ENCODE measurements around the gene CFAP73. TPM values are rescaled to one million over a fixed set of nuclear protein-coding genes. Genes with fewer than 3 reads are reported as not detected.

Gene CFAP73
- total and polyA plus RNA-seq, 8 donors, result 0.44 to 5.7 (median 1.6) TPM; not detected in 4

DNA sequence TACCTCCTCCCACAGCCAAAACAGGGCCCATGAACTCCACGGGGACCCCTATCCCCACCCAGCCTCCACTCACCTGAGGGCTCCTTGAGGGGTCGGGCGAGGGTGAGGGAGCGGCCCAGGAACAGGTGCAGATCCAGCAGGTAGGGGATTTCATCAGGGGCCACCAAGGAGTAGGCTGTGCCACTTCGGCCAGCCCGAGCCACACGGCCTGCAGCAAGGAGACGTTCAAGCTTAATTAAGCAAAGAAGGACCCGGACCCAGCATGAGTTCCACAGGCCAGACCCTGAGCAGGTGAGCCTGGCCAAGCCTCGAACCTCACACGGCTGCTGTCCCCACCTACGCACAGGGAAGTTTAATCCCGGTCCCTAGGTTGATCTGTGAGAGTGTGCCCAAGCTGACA lies 20.2 kb downstream of the CFAP73 start:
- Histone ChIP-seq H3K4me3 (no peak overlapping the region), H3K36me3 (peaks cover 95 to 100% (median 100%) of the 10 kb centered on the region in 4 donors), H3K9me3 (no peaks in the 10 kb centered on the region), H3K27me3 (no peaks in the 10 kb centered on the region), H3K4me1 (peaks cover 0 to 3% (median 0%) of the 10 kb centered on the region in 4 donors), H3K27ac (no peak overlapping the region)
- intact Hi-C loops (cut with DNase I; ENCODE audit: low total_unique reads), result loop anchor here (5.0 kb wide), 1 partner anchor 122 kb away; no protein-coding TSS in a partner anchor
- TF ChIP-seq POLR2A (IDR thresholded peaks at IDR 0.05), result no peak
- 93 to 96% (median 95%) methylated on average over 7 to 13 of the region's 13 CpGs for WGBS, 5 donors
- DNase-seq, result no peak

DNA sequence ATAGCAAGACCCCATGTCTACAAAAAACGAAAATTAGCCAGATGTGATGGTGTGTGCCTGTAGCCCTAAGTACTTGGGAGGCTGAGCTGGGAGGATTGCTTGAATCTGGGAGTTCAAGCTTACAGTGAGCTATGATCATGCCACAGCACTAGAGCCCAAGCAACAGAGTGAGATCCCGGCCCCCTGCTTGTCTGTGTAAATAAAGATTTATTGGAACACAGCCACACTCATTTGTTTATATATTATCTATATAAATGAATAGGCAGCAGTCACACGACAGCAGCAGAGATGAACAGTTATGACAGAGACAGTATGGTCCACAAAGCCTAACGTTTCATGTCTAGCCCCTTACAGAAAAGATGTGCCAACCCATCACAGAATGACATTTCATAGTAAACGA lies 20.9 kb downstream of the CFAP73 start:
- no peaks in the 10 kb centered on the region for H3K9me3 ChIP-seq
- TF ChIP-seq POLR2AphosphoS5 (IDR thresholded peaks at IDR 0.05), result no peak
- TF ChIP-seq EP300 (IDR thresholded peaks at IDR 0.05), result no peak
- TF ChIP-seq, protein P1, sequence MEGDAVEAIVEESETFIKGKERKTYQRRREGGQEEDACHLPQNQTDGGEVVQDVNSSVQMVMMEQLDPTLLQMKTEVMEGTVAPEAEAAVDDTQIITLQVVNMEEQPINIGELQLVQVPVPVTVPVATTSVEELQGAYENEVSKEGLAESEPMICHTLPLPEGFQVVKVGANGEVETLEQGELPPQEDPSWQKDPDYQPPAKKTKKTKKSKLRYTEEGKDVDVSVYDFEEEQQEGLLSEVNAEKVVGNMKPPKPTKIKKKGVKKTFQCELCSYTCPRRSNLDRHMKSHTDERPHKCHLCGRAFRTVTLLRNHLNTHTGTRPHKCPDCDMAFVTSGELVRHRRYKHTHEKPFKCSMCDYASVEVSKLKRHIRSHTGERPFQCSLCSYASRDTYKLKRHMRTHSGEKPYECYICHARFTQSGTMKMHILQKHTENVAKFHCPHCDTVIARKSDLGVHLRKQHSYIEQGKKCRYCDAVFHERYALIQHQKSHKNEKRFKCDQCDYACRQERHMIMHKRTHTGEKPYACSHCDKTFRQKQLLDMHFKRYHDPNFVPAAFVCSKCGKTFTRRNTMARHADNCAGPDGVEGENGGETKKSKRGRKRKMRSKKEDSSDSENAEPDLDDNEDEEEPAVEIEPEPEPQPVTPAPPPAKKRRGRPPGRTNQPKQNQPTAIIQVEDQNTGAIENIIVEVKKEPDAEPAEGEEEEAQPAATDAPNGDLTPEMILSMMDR (IDR thresholded peaks at IDR 0.05), result no peak
- no peak for TF ChIP-seq POLR2A (IDR thresholded peaks at IDR 0.05)
- intact Hi-C loops (cut with DNase I; ENCODE audit: low total_unique reads), result loop anchor here (5.0 kb wide), 1 partner anchor 123 kb away; no protein-coding TSS in a partner anchor
- no peak for DNase-seq
- WGBS, 5 donors, result 85 to 90% (median 89%) methylated on average over 5 of the region's 5 CpGs
- peaks cover 91 to 100% (median 100%) of the 10 kb centered on the region in 4 donors for H3K36me3 ChIP-seq
- H3K27me3 ChIP-seq, result no peaks in the 10 kb centered on the region
- H3K4me1 ChIP-seq, result peaks cover 0 to 3% (median 0%) of the 10 kb centered on the region in 4 donors
- H3K4me3 ChIP-seq, result no peak overlapping the region
- no peak overlapping the region for H3K27ac ChIP-seq

DNA sequence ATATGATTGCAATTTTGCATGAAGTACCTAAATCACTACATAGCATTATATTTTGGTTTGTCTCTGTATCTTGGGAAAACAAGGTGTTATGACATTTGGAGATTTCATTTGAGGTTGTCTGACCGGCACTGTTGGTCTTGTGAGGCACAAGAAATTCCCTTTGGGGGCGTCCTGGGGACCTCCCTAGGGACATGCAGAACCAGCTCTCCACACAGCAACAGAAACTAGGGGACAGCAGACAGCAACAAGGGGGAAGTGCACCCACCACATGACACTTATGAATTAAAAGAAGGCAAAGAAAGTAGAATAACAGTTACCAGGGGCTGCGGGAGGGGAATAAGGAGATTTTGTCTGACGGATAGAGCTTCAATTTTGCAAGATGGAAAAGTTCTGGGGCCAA lies 21.4 kb downstream of the CFAP73 start:
- Histone ChIP-seq H3K9me3 (no peaks in the 10 kb centered on the region), H3K27me3 (no peaks in the 10 kb centered on the region), H3K27ac (no peak overlapping the region), H3K36me3 (peaks cover 90 to 100% (median 100%) of the 10 kb centered on the region in 4 donors), H3K4me1 (peaks cover 0 to 3% (median 0%) of the 10 kb centered on the region in 4 donors), H3K4me3 (no peak overlapping the region)
- DNase-seq, result no peak
- intact Hi-C loops (cut with DNase I; ENCODE audit: low total_unique reads), result loop anchor here (5.0 kb wide), 1 partner anchor 124 kb away; no protein-coding TSS in a partner anchor
- TF ChIP-seq POLR2AphosphoS5 (IDR thresholded peaks at IDR 0.05) (no peak), POLR2A (IDR thresholded peaks at IDR 0.05) (no peak), EP300 (IDR thresholded peaks at IDR 0.05) (no peak)
- TF ChIP-seq, protein P1 (IDR thresholded peaks at IDR 0.05), result no peak
- WGBS, 5 donors, result 88 to 94% (median 94%) methylated on average over 4 of the region's 4 CpGs

DNA sequence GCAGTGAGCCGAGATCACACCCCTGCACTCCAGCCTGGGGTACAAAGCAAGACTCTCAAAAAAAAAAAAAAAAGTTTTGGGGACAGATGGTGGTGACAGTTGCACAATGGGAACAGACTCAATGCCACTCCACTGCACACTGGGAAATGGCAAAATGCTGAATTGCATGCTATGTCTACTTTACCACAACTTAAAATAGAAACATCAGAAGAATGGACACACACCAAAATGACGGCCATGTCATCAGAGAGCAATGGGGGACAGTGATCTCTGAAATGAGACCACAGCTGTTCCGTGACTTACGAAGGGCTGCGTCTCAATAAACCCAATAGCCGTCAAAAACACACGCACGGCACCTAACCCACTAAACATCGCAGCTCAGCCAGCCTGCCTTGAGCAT lies 22.0 kb downstream of the CFAP73 start:
- intact Hi-C loops (cut with DNase I; ENCODE audit: low total_unique reads), result loop anchor here (5.0 kb wide), 1 partner anchor 124 kb away; no protein-coding TSS in a partner anchor
- 95 to 96% (median 96%) methylated on average over 9 of the region's 9 CpGs for WGBS, 5 donors

DNA sequence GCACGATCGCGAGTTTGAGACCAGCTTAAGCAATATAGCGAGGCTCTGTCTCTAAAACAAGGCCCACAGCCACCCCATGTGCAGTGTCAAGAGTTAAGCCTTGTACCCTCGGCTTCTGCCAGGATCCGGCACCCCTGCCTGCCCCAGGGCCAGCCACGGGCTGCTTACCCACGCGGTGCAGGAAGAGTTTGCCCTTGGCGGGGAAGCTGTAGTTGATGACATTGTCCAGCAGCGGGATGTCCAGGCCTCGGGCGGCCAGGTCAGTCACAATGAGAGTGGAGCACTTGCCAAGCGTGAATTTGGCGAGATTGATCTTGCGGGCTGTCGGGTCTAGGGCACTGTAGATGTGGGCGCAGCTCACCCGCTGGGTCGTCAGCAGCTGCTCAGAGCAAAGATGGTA lies 22.7 kb downstream of the CFAP73 start:
- Histone ChIP-seq H3K27ac (no peak overlapping the region), H3K4me3 (no peak overlapping the region), H3K27me3 (no peaks in the 10 kb centered on the region), H3K4me1 (peaks cover 0 to 3% (median 0%) of the 10 kb centered on the region in 4 donors), H3K9me3 (peaks cover 0 to 3% (median 0%) of the 10 kb centered on the region in 4 donors), H3K36me3 (peaks cover 89 to 100% (median 100%) of the 10 kb centered on the region in 4 donors)
- no peak for DNase-seq
- WGBS, 5 donors, result 93 to 96% (median 95%) methylated on average over 20 of the region's 20 CpGs
- intact Hi-C loops (cut with DNase I; ENCODE audit: low total_unique reads), result loop anchor here (5.0 kb wide), 1 partner anchor 125 kb away; no protein-coding TSS in a partner anchor
- TF ChIP-seq POLR2A (IDR thresholded peaks at IDR 0.05) (no peak), POLR2AphosphoS5 (IDR thresholded peaks at IDR 0.05) (no peak), EP300 (IDR thresholded peaks at IDR 0.05) (no peak)
- TF ChIP-seq, protein P1 (IDR thresholded peaks at IDR 0.05), result no peak

More for the DNA sequence above, 22.0 kb downstream of the CFAP73 start:
- DNase-seq, result no peak
- no peak overlapping the region for H3K27ac ChIP-seq
- peaks cover 0 to 3% (median 0%) of the 10 kb centered on the region in 4 donors for H3K4me1 ChIP-seq
- H3K9me3 ChIP-seq, result no peaks in the 10 kb centered on the region
- H3K27me3 ChIP-seq, result no peaks in the 10 kb centered on the region
- peaks cover 88 to 100% (median 100%) of the 10 kb centered on the region in 4 donors for H3K36me3 ChIP-seq
- TF ChIP-seq POLR2A (IDR thresholded peaks at IDR 0.05), result no peak
- H3K4me3 ChIP-seq, result no peak overlapping the region
